HG03135 (cell line): ENCODE measurements around the gene CERS4.
A peak's percentile ranks its signal among the peaks of the same experiment; 100 is the strongest.
"Not testable (repeated sequence)": the region's sequence is repeated elsewhere in the genome, so short reads cannot be mapped to it uniquely, and the experiment has no call there.

Experiments
- ATAC-seq: cut with Tn5 transposase; IDR thresholded peaks from one replicate; pipeline ENCODE4 v1.9.1; 2021; ENCODE audit warnings: mild to moderate bottlenecking, moderate library complexity; ENCODE audit not compliant: unreplicated experiment

CERS4 gene, protein sequence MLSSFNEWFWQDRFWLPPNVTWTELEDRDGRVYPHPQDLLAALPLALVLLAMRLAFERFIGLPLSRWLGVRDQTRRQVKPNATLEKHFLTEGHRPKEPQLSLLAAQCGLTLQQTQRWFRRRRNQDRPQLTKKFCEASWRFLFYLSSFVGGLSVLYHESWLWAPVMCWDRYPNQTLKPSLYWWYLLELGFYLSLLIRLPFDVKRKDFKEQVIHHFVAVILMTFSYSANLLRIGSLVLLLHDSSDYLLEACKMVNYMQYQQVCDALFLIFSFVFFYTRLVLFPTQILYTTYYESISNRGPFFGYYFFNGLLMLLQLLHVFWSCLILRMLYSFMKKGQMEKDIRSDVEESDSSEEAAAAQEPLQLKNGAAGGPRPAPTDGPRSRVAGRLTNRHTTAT

GRCh38 chr19:8208922-8209461 is at the start of gene CERS4:
TSS of gene CERS4 (plus strand) at chr19:8209370. CDS start at chr19:8251077, 41,707 bp downstream.
- peak; percentile 49 for ATAC-seq

DNA sequence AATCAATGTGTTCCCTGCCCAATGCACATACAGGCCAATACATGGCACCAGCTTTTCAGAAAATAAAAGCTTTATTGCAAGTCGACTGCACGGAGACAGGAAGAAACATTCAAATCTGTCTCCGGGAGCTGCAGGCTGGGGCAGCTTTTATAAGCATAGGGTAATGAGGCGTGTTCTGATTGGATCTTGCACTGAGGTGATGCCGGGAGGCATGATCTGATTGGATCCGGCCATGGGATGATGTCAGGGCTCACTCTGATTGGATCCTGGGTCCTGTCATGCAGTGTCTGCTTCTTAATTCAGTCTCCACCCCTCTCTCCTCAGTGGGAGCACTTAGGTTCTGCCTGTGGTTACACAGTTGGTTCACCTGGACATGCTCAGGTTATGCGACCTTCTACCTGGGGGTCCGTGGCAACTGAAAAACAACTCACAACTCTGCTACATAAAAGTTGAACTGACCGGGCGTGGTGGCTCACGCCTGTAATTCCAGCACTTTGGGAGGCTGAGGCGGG is 48.0 kb upstream of the CERS4 start:
- no peak for ATAC-seq

- ATAC-seq, result no peak
Measured at GRCh38 chr19:8163759-8164158, 45.4 kb upstream of the CERS4 start.

DNA sequence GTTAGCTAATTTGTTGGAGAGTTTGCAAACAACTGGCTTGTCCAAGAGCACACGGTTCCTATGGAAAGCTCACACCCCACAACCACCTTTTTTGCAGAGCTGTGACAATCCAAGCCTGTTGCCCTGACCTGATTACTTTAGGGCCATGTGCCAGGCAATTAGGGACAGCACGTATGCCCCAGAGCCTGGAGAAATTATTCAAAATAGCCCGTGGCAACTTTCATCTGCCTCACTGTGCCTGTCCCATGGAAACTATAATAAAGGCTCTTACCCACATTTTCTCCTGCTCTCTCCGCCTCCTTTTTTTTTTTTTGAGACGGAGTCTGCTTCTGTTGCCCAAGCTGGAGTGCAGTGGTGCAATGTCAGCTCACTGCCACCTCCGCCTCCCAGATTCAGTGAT is 41.2 kb upstream of the CERS4 start:
- ATAC-seq, result no peak

DNA sequence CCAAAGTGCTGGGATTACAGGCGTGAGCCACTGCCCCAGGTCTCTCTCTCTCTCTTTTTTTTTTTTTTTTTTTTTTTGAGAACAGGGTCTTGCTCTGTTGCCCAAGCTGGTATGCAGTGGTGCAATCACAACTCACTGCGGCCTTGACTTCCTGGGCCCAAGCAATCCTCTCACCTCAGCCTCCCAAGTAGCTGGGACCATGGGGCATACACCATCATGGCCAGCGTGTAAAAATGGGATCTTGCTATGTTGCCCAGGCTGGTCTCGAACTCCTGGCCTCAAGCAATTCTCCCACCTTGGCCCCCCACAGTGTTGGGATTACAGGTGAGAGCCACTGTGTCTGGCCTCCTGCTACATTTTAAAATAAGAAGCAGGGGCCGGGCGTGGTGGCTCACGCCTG is 40.6 kb upstream of the CERS4 start:
- no peak for ATAC-seq

DNA sequence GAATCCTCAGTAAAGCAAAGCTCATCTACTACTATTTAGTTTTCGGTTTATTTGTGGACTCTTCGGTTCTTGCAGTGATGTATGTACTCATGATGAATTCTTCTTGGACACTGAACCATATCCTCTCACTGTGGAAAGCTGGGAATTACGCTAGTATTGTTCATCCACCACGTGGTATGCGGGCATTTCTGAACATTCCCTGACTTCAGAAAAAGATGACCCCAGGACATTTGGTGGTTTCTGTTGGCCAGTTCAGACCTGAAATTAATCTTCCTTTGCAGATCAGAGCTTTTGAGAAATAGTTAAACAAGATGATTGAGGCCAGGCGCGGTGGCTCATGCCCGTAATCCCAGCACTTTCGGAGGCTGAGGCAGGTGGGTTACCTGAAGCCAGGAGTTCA is 34.5 kb upstream of the CERS4 start:
- ATAC-seq, result no peak

DNA sequence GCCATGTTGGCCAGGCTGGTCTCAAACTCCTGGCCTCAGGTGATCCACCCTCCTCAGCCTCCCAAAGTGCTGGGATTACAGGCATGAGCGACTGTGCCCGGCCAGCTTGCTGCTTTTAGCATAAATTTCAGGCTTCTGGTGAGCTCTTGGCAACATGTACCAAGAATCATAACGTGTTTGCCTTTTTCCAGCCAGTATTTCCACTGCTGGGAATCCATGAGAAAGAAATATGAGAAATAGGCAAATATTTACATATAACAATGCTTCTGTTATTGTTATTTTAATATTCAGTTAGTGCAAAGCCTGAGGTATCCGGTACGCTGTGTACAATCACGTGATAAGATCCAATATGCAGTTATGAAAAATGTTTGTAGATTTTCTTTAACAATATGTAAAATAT is 29.2 kb upstream of the CERS4 start:
- ATAC-seq, result no peak

- ATAC-seq, result no peak
Measured at GRCh38 chr19:8184274-8184673, 24.9 kb upstream of the CERS4 start.

GRCh38 chr19:8185343-8186068 is 23.7 kb upstream of the CERS4 start:
- ATAC-seq, result no peak

- ATAC-seq, result no peak
Measured at GRCh38 chr19:8192221-8192820, 16.8 kb upstream of the CERS4 start.

- ATAC-seq, result no peak
Measured at GRCh38 chr19:8194528-8195267, 14.5 kb upstream of the CERS4 start.

DNA sequence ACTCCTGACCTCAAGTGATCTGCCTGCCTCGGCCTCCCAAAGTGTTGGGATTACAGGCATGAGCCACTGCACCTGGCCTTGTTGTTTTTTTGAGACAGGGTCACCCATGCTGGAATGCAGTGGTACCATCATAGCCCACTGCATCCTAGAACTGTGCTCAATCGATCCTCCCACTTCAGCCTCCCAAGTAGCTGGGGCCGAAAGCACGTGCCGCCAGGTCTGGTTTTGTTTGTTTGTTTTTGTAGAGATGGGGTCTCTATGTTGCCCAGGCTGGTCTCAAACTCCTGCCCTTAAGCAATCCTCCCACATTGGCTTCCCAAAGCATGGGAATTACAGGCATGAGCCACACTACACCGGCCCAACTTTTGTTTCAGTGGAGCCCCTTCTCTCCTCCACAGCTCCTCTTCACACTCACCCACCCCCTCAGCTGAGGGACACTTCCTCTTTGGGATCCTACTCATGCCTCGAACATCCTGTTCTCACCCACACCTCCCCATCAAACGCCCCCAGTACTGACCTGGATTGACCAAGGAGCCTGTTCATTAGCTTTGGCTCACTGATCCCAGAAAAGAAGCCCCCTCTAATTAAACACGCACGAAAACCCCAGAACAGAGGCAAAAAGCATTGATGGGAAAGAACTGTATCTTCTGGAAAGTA is 12.8 kb upstream of the CERS4 start:
- no peak for ATAC-seq

GRCh38 chr19:8203288-8204120 is 5.7 kb upstream of the CERS4 start:
- not testable (repeated sequence) for ATAC-seq

GRCh38 chr19:8204961-8205360 is 4.2 kb upstream of the CERS4 start:
- ATAC-seq, result no peak

DNA sequence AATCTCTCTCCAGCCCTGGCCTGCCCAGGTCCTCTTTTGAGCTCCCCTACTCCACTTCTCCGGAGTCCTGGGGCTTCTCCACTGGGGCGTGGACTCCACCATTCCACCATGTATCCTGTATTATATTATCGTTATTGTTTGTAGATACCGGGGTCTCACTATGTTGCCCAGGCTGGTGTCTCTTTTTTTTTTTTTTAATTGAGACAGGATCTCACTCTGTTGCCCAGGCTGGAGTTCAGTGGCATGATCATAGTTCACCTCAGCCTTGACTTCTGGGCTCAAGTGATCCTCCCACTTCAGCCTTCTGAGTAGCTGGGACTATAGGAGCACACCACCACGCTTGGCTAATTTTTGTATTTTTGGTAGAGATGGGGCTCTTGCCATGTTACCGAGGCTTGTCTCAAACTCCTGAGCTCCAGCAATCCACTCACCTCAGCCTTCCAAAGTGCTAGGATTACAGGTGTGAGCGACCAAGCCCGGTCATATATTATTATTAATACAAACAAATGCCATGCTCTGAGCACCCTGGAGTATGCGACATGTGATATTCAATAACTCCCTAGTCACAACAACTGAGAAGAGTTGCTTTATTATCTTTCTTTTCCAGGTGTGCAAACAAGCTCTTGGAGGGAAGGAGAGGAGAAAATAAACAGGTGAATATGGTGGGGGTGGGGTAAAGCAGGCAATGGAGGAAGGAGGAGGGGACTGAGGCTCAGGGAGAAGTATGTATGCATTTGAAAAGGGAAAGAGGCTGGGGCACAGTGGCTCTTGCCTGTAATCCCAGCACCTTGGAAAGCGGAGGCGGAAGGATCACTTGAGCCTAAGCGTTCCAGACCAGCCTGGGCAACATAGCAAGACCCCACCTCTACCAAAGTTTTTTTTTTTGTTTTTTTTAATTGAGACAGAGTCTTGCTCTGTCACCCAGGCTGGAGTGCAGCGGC is 2.8 kb upstream of the CERS4 start:
- no peak for ATAC-seq

- ATAC-seq, result not testable (repeated sequence)
Measured at GRCh38 chr19:8207326-8207725, 1.8 kb upstream of the CERS4 start.

- peak; percentile 12 for ATAC-seq
Measured at GRCh38 chr19:8208119-8208921, 850 bp upstream of the CERS4 start.
